ENCODE data around the gene NSG1.

The NSG1 gene

GRCh38 chr4:4358093-4358854 lies 28.6 kb upstream of the NSG1 start:
- TF ChIP-seq ZNF274 (IDR thresholded peaks at IDR 0.05; ENCODE audit: low read depth, low read length), result no peak

GRCh38 chr4:4361883-4362282 lies 25.0 kb upstream of the NSG1 start:
- no peak overlapping the region for H3K4me3 ChIP-seq (ENCODE audit: low read length)
- no peak for TF ChIP-seq ZNF274 (IDR thresholded peaks at IDR 0.05; ENCODE audit: low read depth, low read length)

More at GRCh38 chr4:4358093-4358854, 28.6 kb upstream of the NSG1 start:
- no peak overlapping the region for H3K4me3 ChIP-seq (ENCODE audit: low read length)

- TF ChIP-seq ZNF274 (IDR thresholded peaks at IDR 0.05; ENCODE audit: low read depth, low read length), result no peak
- no peak overlapping the region for H3K4me3 ChIP-seq (ENCODE audit: low read length)
Observed at GRCh38 chr4:4362991-4363697, 23.8 kb upstream of the NSG1 start.

GRCh38 chr4:4364061-4364460 lies 22.8 kb upstream of the NSG1 start:
- H3K4me3 ChIP-seq (ENCODE audit: low read length), result no peak overlapping the region
- no peak for TF ChIP-seq ZNF274 (IDR thresholded peaks at IDR 0.05; ENCODE audit: low read depth, low read length)

GRCh38 chr4:4364486-4365208 lies 22.3 kb upstream of the NSG1 start:
- TF ChIP-seq ZNF274 (IDR thresholded peaks at IDR 0.05; ENCODE audit: low read depth, low read length), result no peak
- H3K4me3 ChIP-seq (ENCODE audit: low read length), result no peak overlapping the region

- TF ChIP-seq ZNF274 (IDR thresholded peaks at IDR 0.05; ENCODE audit: low read depth, low read length), result no peak
- no peak overlapping the region for H3K4me3 ChIP-seq (ENCODE audit: low read length)
Observed at GRCh38 chr4:4368809-4369580, 17.9 kb upstream of the NSG1 start.

GRCh38 chr4:4374388-4375098 lies 12.4 kb upstream of the NSG1 start:
- no peak for TF ChIP-seq ZNF274 (IDR thresholded peaks at IDR 0.05; ENCODE audit: low read depth, low read length)

GRCh38 chr4:4376074-4376473 lies 10.8 kb upstream of the NSG1 start:
- H3K4me3 ChIP-seq (ENCODE audit: low read length), result no peak overlapping the region
- no peak for TF ChIP-seq ZNF274 (IDR thresholded peaks at IDR 0.05; ENCODE audit: low read depth, low read length)

More at GRCh38 chr4:4374388-4375098, 12.4 kb upstream of the NSG1 start:
- no peak overlapping the region for H3K4me3 ChIP-seq (ENCODE audit: low read length)

GRCh38 chr4:4377191-4377590 lies 9.7 kb upstream of the NSG1 start:
- TF ChIP-seq ZNF274 (IDR thresholded peaks at IDR 0.05; ENCODE audit: low read depth, low read length), result no peak
- no peak overlapping the region for H3K4me3 ChIP-seq (ENCODE audit: low read length)

GRCh38 chr4:4377732-4378460 lies 9.0 kb upstream of the NSG1 start:
- no peak for TF ChIP-seq ZNF274 (IDR thresholded peaks at IDR 0.05; ENCODE audit: low read depth, low read length)
- H3K4me3 ChIP-seq (ENCODE audit: low read length), result no peak overlapping the region

- no peak overlapping the region for H3K4me3 ChIP-seq (ENCODE audit: low read length)
- TF ChIP-seq ZNF274 (IDR thresholded peaks at IDR 0.05; ENCODE audit: low read depth, low read length), result no peak
Observed at GRCh38 chr4:4379540-4380087, 7.3 kb upstream of the NSG1 start.

- H3K4me3 ChIP-seq (ENCODE audit: low read length), result no peak overlapping the region
- no peak for TF ChIP-seq ZNF274 (IDR thresholded peaks at IDR 0.05; ENCODE audit: low read depth, low read length)
Observed at GRCh38 chr4:4383085-4383484, 3.8 kb upstream of the NSG1 start.
